ENCODE data around the gene CDK14. TPM values are rescaled to one million over a fixed set of nuclear protein-coding genes. Genes with fewer than 3 reads are reported as not detected.

The CDK14 gene
- total and polyA plus RNA-seq, 2 of the 8 experiments (the other 6 are each of a cell fraction or from before 2014, with no cell fraction given), result 5.5 to 47.3 TPM

- H3K23ac ChIP-seq (ENCODE audit: insufficient read length), result no peak overlapping the region
- 5% methylated on average over 10 of the region's 10 CpGs; no CpG with 5 or more reads in 1 of the 2 experiments for WGBS, 2 experiments (ENCODE audit: extremely low coverage in 1 of 2, insufficient coverage in 1 of 2, insufficient read length in 1 of 2, insufficient replicate concordance in 2 of 2, low coverage in 1 of 2, low lambda C conversion rate in 2 of 2, missing lambda C conversion rate in 1 of 2)
- POLR2A ChIA-PET (ENCODE audit: partially characterized antibody), result interaction anchor here (0.8 to 1.6 kb wide), 2 partner anchors 9 to 126 kb away, joined by 4 read pairs; no protein-coding TSS in a partner anchor
- peak overlapping the region; percentile 84 to 95 for H3K4me2 ChIP-seq (ENCODE audit: insufficient read depth in 1 of 2, low read depth in 2 of 2, low read length in 2 of 2)
- peak overlapping the region; percentile 84 for H2BK12ac ChIP-seq (ENCODE audit: low read depth, low read length)
- no peak overlapping the region for H3K4ac ChIP-seq (replicated peaks; ENCODE audit: insufficient read length, low read depth, low read length)
- CTCF ChIA-PET (ENCODE audit: partially characterized antibody), result interaction anchor here (0.8 to 3.4 kb wide), 14 partner anchors 9 to 445 kb away, joined by 3 to 16 read pairs (median 4); no protein-coding TSS in a partner anchor
- H4K20me1 ChIP-seq (replicated peaks in 1 of 2; ENCODE audit: control insufficient read depth in 1 of 2, insufficient read depth in 2 of 2, low read length in 2 of 2), result no peaks in the 10 kb centered on the region
- H4K5ac ChIP-seq (ENCODE audit: insufficient read length, low read depth, low read length), result no peak overlapping the region
- H3K18ac ChIP-seq (ENCODE audit: extremely low read depth, low read length), result peak overlapping the region; percentile 62; the same call in 1 of the 2 replicates
- peak overlapping the region; percentile 59 to 97 (median 62) for H3K4me3 ChIP-seq (ENCODE audit: extremely low read depth in 1 of 4, insufficient read depth in 2 of 4, low read depth in 3 of 4, low read length in 4 of 4)
- peaks cover 0 to 31% of the 10 kb centered on the region in 2 experiments; a peak in 2 of 4 replicates for H3K79me2 ChIP-seq (ENCODE audit: control insufficient read depth in 1 of 2, insufficient read depth in 2 of 2, low read length in 2 of 2)
- no peak overlapping the region for H2BK15ac ChIP-seq (ENCODE audit: low read length)
- DNase-seq (ENCODE audit: low read depth in 1 of 2, low spot score in 2 of 2) (no peak), FAIRE-seq (peak; percentile 73)
- peak overlapping the region; percentile 21; the same call in 1 of the 2 replicates for H3K27ac ChIP-seq (ENCODE audit: low read depth, low read length)
- H3K14ac ChIP-seq (ENCODE audit: insufficient read length), result no peak overlapping the region
- no peak overlapping the region for H3K56ac ChIP-seq (replicated peaks; ENCODE audit: insufficient read length, low read depth, low read length)
- TF ChIP-seq EGR1 (IDR thresholded peaks at IDR 0.05; ENCODE audit: borderline replicate concordance, low read depth, low read length) (no peak), RBBP5 (IDR thresholded peaks at IDR 0.05; ENCODE audit: borderline replicate concordance, low read depth, low read length) (0 out of 2 replicates have a peak, but pooled peaks have one; percentile 32), EZH2 (IDR thresholded peaks at IDR 0.05; ENCODE audit: low read depth, low read length, severe bottlenecking) (no peak), JUND (IDR thresholded peaks at IDR 0.05; ENCODE audit: low read length) (no peak), KDM1A (IDR thresholded peaks at IDR 0.05; ENCODE audit: borderline replicate concordance, low read length) (no peak)
- no peak overlapping the region for H2AFZ ChIP-seq (ENCODE audit: low read length)
- H3K9me3 ChIP-seq (ENCODE audit: insufficient read depth in 2 of 2, low read depth in 1 of 2, low read length in 1 of 2), result no peaks in the 10 kb centered on the region
- H2BK120ac ChIP-seq (replicated peaks; ENCODE audit: low read depth, low read length), result no peak overlapping the region
- H3K27me3 ChIP-seq (replicated peaks in 1 of 4; ENCODE audit: control insufficient read depth in 3 of 4, extremely low read depth in 1 of 4, insufficient read depth in 3 of 4, low read length in 3 of 4), result peaks cover 0 to 10% (median 2%) of the 10 kb centered on the region in 4 experiments; a peak in 4 of 7 replicates
- no peaks in the 10 kb centered on the region for H3K79me1 ChIP-seq (ENCODE audit: low read depth, low read length)
- H4K8ac ChIP-seq (ENCODE audit: extremely low read depth, insufficient read depth, low read length), result no peak overlapping the region
- H3K4me1 ChIP-seq (replicated peaks in 1 of 4; ENCODE audit: control insufficient read depth in 3 of 4, insufficient read depth in 4 of 4, low read length in 3 of 4), result peaks cover 0 to 5% (median 5%) of the 10 kb centered on the region in 4 experiments; a peak in 5 of 7 replicates
- peak overlapping the region; percentile 1 for H4K91ac ChIP-seq (replicated peaks; ENCODE audit: insufficient read length, low read length)
- H3K36me3 ChIP-seq (ENCODE audit: control insufficient read depth in 2 of 4, insufficient read depth in 4 of 4, low read length in 3 of 4), result no peaks in the 10 kb centered on the region
- H3K23me2 ChIP-seq (ENCODE audit: low read depth, low read length), result peaks cover 12% of the 10 kb centered on the region
- peak overlapping the region in 3 of 4 experiments; percentile 37 to 58 (median 50); a peak in 5 of 7 replicates for H3K9ac ChIP-seq (replicated peaks in 1 of 4; ENCODE audit: extremely low read depth in 1 of 4, low read depth in 3 of 4, low read length in 3 of 4)
- H2BK5ac ChIP-seq (ENCODE audit: low read depth, low read length), result peak overlapping the region; percentile 89; the same call in 1 of the 2 replicates
- H2AK5ac ChIP-seq (ENCODE audit: low read depth, low read length), result 0 out of 2 replicates have a peak overlapping the region, but pooled peaks have one; percentile 45
- peak overlapping the region; percentile 55; the same call in 1 of the 2 replicates for H2BK20ac ChIP-seq (ENCODE audit: low read length)
Measured at GRCh38 chr7:90595342-90595800, 750 bp upstream of the CDK14 start.
